Common myeloid progenitor, CD34-positive (primary cell): Measurements from ENCODE around the gene ZGRF1.

Experiments
- CTCF ChIA-PET: fragments of 350-600 bp; sonication (Branson Sonifier 250); formaldehyde crosslinking; loops from one replicate; lab custom pipeline; 2021; ENCODE audit warnings: antibody characterized with exemption; lab: Charles Lee
- POLR2A ChIA-PET: fragments of 350-600 bp; sonication (Branson Sonifier 250); formaldehyde crosslinking; loops from one replicate; lab custom pipeline; 2021; ENCODE audit warnings: antibody characterized with exemption; lab: Charles Lee
- DNase-seq, 3 donors: peaks; one replicate each; pipeline versions ENCODE4 v3.0.0 to v3.0.0-alpha.2; 2013
- H3K27ac ChIP-seq, 2 experiments: 1 replicate in 1 of 2; 2 replicates in 1 of 2; pipeline ENCODE4 v1.7.0; 2013; ENCODE audit warnings: inconsistent platforms in 2 of 2, low read length in 2 of 2, mild to moderate bottlenecking in 2 of 2, low read depth in 1 of 2, moderate library complexity in 1 of 2; ENCODE audit not compliant: severe bottlenecking in 2 of 2, insufficient read depth in 1 of 2, poor library complexity in 1 of 2
- H3K27me3 ChIP-seq, 5 experiments: replicated peaks in 2 of 5; 1 replicate in 3 of 5; 2 replicates in 2 of 5; pipeline versions ENCODE4 v1.6.1 to v1.7.0; 2013; ENCODE audit warnings: low read length in 4 of 5, mild to moderate bottlenecking in 2 of 5, moderate library complexity in 2 of 5, inconsistent platforms in 1 of 5; ENCODE audit not compliant: insufficient read depth in 5 of 5, control insufficient read depth in 4 of 5
- H3K36me3 ChIP-seq, 4 experiments: 1 replicate in 2 of 4; 2 replicates in 2 of 4; pipeline versions ENCODE4 v1.6.1 to v1.7.0; 2013; ENCODE audit warnings: low read length in 3 of 4, control low read depth in 1 of 4, mild to moderate bottlenecking in 1 of 4; ENCODE audit not compliant: control insufficient read depth in 4 of 4, insufficient read depth in 4 of 4
- H3K4me1 ChIP-seq, 4 experiments: 1 replicate in 3 of 4; 2 replicates in 1 of 4; pipeline versions ENCODE4 v1.6.1 to v1.7.1; 2013; ENCODE audit warnings: low read length in 3 of 4, mild to moderate bottlenecking in 3 of 4, control low read depth in 1 of 4, inconsistent platforms in 1 of 4, moderate library complexity in 1 of 4; ENCODE audit not compliant: control insufficient read depth in 4 of 4, insufficient read depth in 4 of 4; ENCODE audit errors: control extremely low read depth in 1 of 4
- H3K4me3 ChIP-seq, 7 experiments: 1 replicate in 4 of 7; 2 replicates in 3 of 7; pipeline versions ENCODE4 v1.5.1 to v1.7.0; 2013; ENCODE audit warnings: mild to moderate bottlenecking in 7 of 7, low read length in 6 of 7, moderate library complexity in 6 of 7, inconsistent platforms in 2 of 7, low read depth in 2 of 7, control low read depth in 1 of 7; ENCODE audit not compliant: insufficient read depth in 4 of 7, control insufficient read depth in 1 of 7; ENCODE audit errors: extremely low read depth in 1 of 7
- H3K9me3 ChIP-seq, 5 experiments: 1 replicate in 4 of 5; 2 replicates in 1 of 5; pipeline versions ENCODE4 v1.6.1 to v1.7.1; 2013; ENCODE audit warnings: low read length in 4 of 5, mild to moderate bottlenecking in 2 of 5, inconsistent platforms in 1 of 5, low read depth in 1 of 5, moderate library complexity in 1 of 5; ENCODE audit not compliant: control insufficient read depth in 4 of 5, insufficient read depth in 2 of 5; ENCODE audit errors: control extremely low read depth in 1 of 5
- WGBS: methylation state at CpG from one replicate; pipeline ENCODE4 v1.1.5; 2013; ENCODE audit not compliant: insufficient coverage; 5-methylcytosine and 5-hydroxymethylcytosine counted together

The ZGRF1 gene

GRCh38 chr4:112564706-112565270 lies 71.9 kb downstream of the ZGRF1 start:
- no peak overlapping the region for H3K27ac ChIP-seq
- CTCF ChIA-PET = no interaction called here

DNA sequence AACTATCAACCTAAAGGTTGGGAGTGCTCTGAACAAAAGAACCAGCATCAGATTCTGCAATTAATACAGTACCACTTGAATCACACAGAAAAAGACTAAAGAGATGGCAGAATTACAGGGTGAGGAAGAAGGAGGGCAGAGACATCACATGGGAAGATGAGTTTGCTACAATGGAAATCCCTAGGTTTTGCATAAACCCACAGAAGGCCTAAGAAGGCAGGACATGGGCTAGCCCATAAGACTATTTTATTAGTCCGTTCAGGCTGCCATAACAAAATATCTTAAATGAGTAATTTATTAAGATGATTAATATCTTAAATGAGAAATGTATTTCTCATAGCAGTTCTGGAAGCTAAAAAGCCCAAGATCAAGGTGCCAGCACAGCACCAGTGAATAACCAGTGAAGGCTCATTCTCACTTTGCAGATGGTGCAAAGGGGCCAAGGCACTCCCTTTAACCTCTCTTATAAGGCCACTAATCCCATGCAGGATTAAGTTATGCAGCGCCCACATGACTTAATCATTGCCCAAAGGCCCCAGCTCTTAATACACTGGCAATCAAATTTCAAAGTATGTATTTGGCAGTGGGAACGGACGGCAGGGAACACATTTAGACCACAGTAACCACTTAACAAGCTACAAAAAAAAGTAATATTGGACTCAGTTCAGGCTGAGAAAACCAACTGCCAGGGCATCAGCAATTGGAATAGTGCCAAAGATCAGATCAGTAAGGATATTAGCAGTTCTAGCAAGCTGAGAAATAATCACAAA lies 73.1 kb downstream of the ZGRF1 start:
- Histone ChIP-seq H3K27me3 (no peaks in the 10 kb centered on the region), H3K9me3 (peaks cover 0 to 4% (median 0%) of the 10 kb centered on the region in 5 experiments), H3K4me3 (no peak overlapping the region), H3K36me3 (peaks cover 2 to 7% (median 5%) of the 10 kb centered on the region in 4 experiments), H3K27ac (no peak overlapping the region), H3K4me1 (peaks cover 0 to 11% (median 0%) of the 10 kb centered on the region in 4 experiments)
- 75% methylated on average over 2 of the region's 4 CpGs for WGBS
- POLR2A ChIA-PET = no interaction called here
- CTCF ChIA-PET = no interaction called here
- DNase-seq = peak in 1 of 3 donors; percentile 5

More at GRCh38 chr4:112564706-112565270, 71.9 kb downstream of the ZGRF1 start:
- POLR2A ChIA-PET = no interaction called here
- WGBS = 98% methylated on average over 19 of the region's 25 CpGs
- no peak overlapping the region for H3K4me3 ChIP-seq
- no peaks in the 10 kb centered on the region for H3K27me3 ChIP-seq
- H3K9me3 ChIP-seq = peaks cover 0 to 4% (median 0%) of the 10 kb centered on the region in 5 experiments
- H3K4me1 ChIP-seq = peaks cover 0 to 10% (median 0%) of the 10 kb centered on the region in 4 experiments
- H3K36me3 ChIP-seq = peaks cover 2 to 6% (median 3%) of the 10 kb centered on the region in 4 experiments
- DNase-seq = no peak

DNA sequence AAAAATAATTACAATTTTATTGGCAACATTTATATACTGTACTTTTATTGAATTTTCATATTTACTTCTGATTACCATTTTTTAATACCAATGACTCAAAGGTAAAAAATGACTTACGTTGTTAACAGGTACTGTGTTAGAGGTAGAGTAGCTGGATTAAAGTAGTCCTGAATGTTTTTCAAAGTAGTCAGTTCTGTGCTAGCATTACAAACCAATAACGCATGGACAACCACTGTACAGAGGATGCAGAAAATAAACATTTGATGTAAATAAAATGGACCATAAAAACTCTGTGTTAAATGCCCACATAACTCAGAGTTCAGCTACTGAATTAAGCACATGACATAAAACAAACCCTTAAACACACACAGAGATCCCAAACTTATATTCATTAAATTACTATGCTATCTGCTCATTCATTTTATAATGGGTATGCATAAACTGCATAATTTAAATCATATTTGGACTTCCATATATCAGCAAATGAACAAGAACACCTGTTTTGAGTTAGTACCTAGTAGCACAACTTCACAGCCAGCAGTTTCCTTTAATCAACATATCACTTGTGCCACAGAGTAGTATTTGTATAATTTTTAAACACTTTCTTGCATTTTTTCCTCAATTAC lies 74.3 kb downstream of the ZGRF1 start:
- Histone ChIP-seq H3K9me3 (peaks cover 0 to 4% (median 0%) of the 10 kb centered on the region in 5 experiments), H3K27ac (no peak overlapping the region), H3K36me3 (peaks cover 4 to 9% (median 8%) of the 10 kb centered on the region in 4 experiments), H3K27me3 (no peaks in the 10 kb centered on the region), H3K4me1 (peaks cover 0 to 11% (median 0%) of the 10 kb centered on the region in 4 experiments), H3K4me3 (no peak overlapping the region)
- ChIA-PET CTCF (no interaction called here), POLR2A (no interaction called here)
- DNase-seq = no peak
- no CpG with 5 or more reads among the region's 2 CpGs for WGBS

DNA sequence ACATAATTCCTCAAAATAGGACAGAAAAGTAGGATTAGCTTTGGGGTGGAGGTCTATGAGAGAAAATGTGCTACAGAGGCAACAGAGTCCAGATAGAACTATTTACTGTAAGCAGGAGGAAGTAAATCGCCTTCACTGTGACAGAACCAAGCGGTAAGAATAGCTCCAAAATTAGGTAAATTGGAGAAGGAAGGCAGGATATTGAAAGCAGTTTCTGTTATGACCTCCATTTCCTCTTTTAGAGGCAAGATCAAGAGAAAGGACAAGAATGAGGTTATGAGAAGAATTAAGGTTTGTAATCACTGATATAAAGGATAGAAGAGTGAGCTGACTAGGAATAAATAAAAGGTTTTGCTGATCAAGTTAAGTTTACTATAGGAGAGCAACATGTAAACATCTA lies 76.6 kb downstream of the ZGRF1 start:
- no peak overlapping the region for H3K4me3 ChIP-seq
- H3K36me3 ChIP-seq = peaks cover 3 to 10% (median 8%) of the 10 kb centered on the region in 4 experiments
- POLR2A ChIA-PET = interaction anchor here (0.8 kb wide), 1 partner anchor 113 kb away, joined by 3 read pairs; no protein-coding TSS in a partner anchor
- CTCF ChIA-PET = interaction anchor here (0.7 to 1.1 kb wide), 2 partner anchors 10 to 25 kb away, joined by 3 to 4 read pairs; no protein-coding TSS in a partner anchor
- peaks cover 0 to 3% (median 0%) of the 10 kb centered on the region in 5 experiments for H3K9me3 ChIP-seq
- 69% methylated on average over 2 of the region's 2 CpGs for WGBS
- no peak overlapping the region for H3K27ac ChIP-seq
- no peaks in the 10 kb centered on the region for H3K27me3 ChIP-seq
- DNase-seq = peak in 2 of 3 donors; percentile 15 to 29
- H3K4me1 ChIP-seq = peaks cover 0 to 11% (median 0%) of the 10 kb centered on the region in 4 experiments

DNA sequence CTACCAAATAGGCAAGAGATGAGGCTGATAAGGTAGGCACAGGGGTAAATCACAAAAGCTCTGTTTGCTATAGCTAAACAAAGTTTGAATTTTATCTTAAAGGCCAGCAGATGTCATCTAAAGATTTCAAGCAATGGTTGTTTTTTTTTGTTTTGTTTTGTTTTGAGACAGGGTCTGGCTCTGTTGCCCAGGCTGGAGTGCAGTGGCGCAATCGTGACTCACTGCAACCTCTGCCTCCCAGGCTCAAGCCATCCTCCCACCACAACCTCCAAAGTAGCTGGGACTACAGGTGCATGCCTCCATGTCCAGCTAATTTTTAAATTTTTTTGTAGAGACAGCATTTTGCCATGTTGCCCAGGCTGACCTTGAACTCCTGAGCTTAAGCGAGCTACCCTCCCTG lies 77.7 kb downstream of the ZGRF1 start:
- peaks cover 0 to 11% (median 0%) of the 10 kb centered on the region in 4 experiments for H3K4me1 ChIP-seq
- no peaks in the 10 kb centered on the region for H3K27me3 ChIP-seq
- H3K9me3 ChIP-seq = no peaks in the 10 kb centered on the region
- CTCF ChIA-PET = no interaction called here
- no peak overlapping the region for H3K27ac ChIP-seq
- no peak overlapping the region for H3K4me3 ChIP-seq
- WGBS = 93% methylated on average over 3 of the region's 3 CpGs
- peaks cover 0 to 9% (median 7%) of the 10 kb centered on the region in 4 experiments for H3K36me3 ChIP-seq
- no peak for DNase-seq
- POLR2A ChIA-PET = interaction anchor here (0.6 kb wide), 1 partner anchor 10 kb away, joined by 4 read pairs; no protein-coding TSS in a partner anchor

DNA sequence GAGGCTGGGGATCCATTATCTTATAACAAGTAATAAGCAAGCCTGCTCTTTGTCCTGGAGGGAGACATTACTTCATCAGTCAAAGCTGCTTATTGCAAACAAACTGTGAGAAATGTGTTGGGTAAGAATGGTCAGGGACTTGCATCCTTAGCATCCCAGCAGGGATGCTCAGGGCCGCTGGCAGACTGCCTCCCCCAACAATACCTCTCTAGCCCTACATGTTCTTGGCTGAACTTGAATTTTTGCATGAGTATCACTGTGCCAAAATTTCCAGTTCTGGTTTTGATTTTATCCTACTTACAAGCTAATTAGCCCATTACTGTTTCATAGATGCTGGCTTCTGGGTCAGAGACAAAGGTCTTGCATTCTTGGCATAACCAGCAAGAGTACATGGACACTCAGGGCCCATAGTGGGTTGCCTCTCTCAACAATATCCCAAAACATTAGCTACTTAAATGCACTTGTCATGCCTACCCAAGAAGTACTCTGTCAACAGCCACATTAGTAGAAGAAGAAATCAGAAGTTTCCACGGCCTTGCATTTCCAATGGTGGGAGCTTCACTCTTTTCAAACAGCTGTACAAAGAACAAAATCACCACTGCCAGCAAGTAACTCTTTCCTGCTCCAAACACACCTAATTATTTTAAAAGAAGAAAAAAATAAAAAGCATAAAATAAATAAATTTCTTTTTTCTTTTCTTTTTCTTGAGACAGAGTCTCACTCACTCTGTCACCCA lies 78.9 kb downstream of the ZGRF1 start:
- CTCF ChIA-PET = no interaction called here
- Histone ChIP-seq H3K4me3 (no peak overlapping the region), H3K36me3 (peaks cover 2 to 12% (median 8%) of the 10 kb centered on the region in 4 experiments), H3K27ac (no peak overlapping the region), H3K9me3 (no peaks in the 10 kb centered on the region), H3K4me1 (peaks cover 0 to 11% (median 0%) of the 10 kb centered on the region in 4 experiments), H3K27me3 (no peaks in the 10 kb centered on the region)
- 100% methylated on average over 1 of the region's 2 CpGs for WGBS
- POLR2A ChIA-PET = no interaction called here
- DNase-seq = no peak
